NB4 (cell line): ENCODE data around the gene RAD18.

ENCODE experiments used
- CTCF ChIP-seq: IDR thresholded peaks from one replicate; pipeline ENCODE4 v1.5.1; 2012; ENCODE audit warnings: low read depth, low read length
- MAX ChIP-seq: IDR thresholded peaks from 2 replicates; pipeline ENCODE4 v1.6.1; 2011; ENCODE audit warnings: low read depth, low read length
- MYC ChIP-seq: IDR thresholded peaks from 2 replicates; pipeline ENCODE4 v1.6.1; 2011; ENCODE audit warnings: low read depth, low read length
- POLR2A ChIP-seq: IDR thresholded peaks from 2 replicates; pipeline ENCODE4 v1.6.1; 2011; ENCODE audit warnings: mild to moderate bottlenecking; ENCODE audit not compliant: insufficient read length; ENCODE audit errors: extremely low read depth

GRCh38 chr3:8846176-8846575 lies 117.1 kb downstream of the RAD18 start:
- no peak for TF ChIP-seq CTCF
- no peak for TF ChIP-seq MYC
- no peak for TF ChIP-seq MAX
- no peak for TF ChIP-seq POLR2A
